HG02885 (cell line): ENCODE data around the gene SMARCD3.

Experiments
- ATAC-seq: cut with Tn5 transposase; IDR thresholded peaks from one replicate; pipeline ENCODE4 v1.9.1; 2021; ENCODE audit warnings: mild to moderate bottlenecking; ENCODE audit not compliant: unreplicated experiment, poor library complexity

The SMARCD3 gene

DNA sequence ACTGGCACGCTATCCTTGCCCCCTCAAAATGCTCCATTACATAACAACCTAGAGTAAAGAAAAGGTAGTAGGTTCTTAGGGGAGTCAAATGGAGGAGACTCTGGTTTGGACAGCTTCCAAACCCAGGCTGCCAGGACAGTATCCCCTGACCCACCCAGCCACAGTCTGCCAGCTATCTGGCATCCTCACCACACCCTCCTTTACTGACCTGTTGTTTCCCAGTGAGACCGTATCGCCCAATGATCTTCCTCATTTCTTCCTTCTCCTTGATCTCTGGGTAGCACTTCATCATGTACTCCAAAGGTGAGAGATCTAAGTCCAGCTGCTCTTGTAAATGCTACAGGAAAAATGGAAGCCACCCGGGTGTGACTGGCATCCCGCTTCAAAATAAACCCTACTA is 33.1 kb downstream of the SMARCD3 start:
- ATAC-seq, result no peak

DNA sequence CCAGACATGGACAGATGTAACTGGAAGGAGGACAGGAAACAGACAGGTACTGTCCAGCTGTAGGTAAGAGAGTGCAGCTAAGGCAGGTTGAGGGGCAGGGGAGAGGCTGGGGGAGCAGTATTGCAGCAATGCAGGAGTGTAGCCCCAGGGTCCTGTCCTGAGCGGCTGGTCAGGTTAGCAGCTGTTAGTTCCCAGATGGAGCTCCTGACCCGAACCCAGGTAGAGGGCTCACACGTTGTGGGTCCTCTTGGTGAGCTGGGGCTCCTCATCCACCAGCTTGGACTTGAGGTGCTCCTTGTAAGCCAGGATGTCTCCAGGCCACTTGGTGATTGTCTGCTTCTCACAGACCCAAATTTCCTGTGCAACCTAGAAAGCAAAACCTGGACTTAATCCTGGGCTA is 34.7 kb downstream of the SMARCD3 start:
- no peak for ATAC-seq

DNA sequence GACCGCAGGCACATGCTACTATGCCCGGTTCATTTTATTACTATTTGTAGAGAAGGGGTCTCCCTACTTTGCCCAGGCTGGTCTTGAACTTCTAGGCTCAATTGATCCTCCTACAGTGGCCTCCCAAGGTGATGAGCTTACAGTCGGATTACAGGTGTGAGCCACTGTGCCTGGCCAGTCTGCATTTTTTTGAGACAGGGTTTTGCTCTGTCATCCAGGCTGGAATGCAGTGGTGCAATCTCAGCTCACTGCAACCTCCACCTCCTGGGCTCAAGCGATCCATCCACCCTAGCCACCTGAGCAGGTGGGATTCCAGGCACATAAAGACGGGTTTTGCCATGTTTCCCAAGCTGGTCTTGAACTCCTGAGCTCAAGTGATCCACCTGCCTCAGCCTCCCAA is 35.9 kb downstream of the SMARCD3 start:
- no peak for ATAC-seq

DNA sequence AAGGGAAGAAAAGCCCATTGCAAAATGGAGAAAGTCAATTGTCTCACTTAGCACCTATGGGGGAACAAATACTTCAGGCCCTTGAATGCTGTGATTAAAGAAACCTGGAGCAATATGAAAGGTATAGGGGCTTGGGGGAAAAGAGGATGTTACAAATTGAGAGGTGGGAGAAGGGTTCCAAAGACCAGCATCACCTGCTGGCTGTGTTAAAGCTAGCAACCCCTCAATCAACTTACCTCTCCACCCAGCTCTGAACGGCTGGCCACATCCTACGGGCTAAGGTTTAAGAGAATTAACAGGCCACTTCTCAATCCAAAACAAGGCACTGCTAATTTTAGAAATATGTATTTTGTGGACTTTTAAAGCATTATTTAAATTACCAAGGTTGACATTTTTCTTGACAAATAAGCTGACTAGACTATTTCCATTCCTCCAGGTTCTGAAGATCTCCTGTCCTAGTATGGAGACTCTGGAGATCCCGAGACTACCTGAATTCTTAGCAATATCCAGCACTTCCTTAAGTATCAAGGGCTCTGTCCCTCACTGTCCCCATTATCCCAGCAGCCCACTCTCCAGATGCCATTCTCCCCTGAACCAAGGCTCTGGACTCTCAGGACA is 37.2 kb downstream of the SMARCD3 start:
- no peak for ATAC-seq

DNA sequence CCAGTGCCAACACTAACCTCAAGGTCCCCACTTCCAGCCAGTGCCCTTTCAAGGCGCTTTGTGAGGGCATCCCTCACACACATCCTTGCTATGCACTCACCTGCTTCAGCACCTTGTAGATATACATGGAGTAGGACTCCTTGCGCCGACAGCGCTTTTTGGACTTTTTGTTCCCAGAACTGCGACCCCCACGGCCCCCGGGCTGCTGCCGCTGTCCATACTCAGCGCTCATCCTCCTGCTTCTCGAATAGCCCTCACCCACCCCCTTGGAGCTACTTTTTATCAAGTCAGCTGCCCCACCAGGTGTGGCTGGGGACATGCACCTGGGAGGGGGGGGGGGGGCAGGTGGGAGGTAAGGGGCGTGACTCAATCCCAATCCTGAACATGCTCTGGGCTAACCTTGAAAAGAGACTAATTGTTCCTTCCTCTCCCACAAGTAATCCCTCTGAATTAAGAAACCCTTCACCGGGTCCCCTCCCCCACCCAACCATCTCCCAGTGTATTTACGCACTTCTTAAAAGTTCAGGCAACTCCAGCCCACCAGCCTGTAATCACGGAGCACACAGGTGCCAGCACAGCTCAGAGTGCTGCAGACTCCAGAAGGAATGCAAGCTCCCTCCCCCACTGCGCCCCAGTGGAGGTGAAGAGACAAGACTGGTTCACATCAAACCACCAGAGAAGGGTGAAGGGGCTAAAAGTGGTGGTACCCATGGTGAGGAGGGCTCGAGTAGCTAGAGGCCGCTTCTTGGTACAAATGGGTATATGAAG is 38.2 kb downstream of the SMARCD3 start, which contains the start of gene H2BK1:
Gene H2BK1, minus strand, starts transcription at position 402 of the 768 bp plus-strand sequence. Its CDS starts 170 bp downstream, at position 232.
- ATAC-seq, result no peak

DNA sequence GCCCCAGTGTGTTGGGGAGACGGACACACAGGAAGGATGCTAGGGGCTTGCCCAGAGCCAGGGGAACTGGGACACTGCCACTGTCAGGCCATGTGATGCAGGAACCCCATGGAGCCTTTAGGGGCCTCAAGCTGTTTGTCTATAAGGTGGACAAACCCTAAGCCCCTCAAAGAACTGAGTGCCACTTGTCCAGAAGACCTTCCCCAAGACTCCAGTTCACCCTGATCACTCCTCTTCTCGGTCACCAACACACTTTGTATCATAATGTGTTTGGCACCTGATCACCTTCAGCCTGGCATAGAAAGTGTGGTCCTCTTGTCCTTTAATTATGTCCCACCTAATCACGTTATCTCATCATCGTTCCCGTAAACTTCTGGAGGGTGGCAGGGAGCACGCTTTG is 38.9 kb downstream of the SMARCD3 start:
- no peak for ATAC-seq

DNA sequence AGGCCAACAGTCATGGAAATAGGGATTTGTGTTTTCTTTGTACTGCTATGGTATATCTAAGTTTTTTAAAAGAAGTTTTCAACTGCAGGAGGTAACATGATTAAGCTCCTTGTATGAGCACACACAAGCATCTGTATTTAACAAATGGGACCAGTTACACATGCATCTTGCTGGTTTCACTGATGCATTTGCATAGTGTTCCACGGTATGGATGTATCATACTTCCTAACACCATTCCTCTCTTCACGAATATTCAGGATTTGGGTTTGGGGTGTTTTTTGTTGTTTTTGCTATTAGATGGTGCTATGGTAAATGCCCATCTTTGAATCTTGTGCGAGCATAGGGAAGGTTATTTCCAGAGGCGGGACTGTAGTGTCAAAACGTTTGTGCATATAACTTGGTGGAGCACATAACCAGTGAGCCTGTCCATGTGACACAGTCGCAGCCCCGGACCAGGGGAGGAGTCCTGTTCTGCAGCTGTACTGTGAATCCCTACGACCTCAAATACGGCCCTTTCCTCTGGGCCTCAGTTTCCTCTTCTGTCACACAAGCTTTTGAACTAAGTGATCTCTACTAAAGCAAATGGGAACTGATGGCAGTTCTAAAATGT is 40.1 kb downstream of the SMARCD3 start:
- no peak for ATAC-seq

DNA sequence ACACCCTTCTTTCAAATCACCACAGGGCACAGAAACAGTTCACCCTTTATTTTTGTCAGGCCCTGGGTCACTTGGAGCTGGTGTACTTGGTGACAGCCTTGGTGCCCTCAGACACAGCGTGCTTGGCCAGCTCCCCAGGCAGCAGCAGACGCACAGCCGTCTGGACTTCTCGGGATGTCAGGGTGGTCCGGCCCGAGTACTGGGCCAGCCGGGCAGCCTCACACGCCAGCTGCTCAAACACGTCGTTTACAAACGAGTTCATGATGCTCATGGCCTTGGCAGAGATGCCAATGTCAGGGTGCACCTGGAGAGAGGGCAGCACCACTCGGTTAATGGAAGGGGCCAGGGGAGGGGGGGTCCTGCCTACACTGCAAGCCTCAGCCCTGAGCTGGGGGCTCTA is 40.7 kb downstream of the SMARCD3 start:
- ATAC-seq, result no peak

DNA sequence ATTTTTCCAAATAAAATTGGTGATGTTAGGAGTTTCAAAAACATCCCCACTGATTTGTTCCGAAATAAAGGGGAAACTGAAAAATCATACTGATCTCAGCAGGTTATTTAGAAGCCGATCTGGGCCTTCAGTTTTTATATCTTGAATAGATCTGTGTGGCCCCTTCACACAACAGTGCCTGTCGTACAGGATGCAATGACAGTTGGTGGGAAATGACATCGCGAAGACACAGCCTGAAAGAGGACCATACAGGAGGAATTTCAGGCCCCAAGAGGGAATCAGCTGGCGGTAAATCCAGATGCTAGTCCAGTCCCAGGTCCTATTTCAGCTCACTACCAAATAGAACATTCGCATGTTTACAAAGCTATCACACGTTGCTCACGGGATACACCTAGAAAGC is 41.2 kb downstream of the SMARCD3 start:
- no peak for ATAC-seq

DNA sequence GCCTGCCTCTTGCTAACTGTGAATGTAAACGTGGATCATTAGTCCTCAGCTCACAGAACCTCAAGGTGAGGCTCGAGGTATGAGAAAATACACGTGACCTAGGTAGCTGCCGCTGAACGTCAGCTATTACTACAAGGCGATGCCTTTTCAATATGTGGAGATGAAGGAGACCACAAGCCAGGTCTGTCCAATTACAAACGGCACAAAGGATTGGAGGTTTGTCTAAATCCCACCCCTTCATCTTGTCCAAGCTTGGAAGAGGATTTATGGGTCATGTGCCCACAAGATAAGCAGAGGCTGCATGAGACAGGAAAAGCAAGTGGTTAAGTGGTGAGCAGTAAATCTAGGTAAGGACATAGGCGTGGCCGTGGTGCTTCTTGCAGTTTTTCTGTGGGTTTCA is 41.6 kb downstream of the SMARCD3 start:
- ATAC-seq, result no peak

DNA sequence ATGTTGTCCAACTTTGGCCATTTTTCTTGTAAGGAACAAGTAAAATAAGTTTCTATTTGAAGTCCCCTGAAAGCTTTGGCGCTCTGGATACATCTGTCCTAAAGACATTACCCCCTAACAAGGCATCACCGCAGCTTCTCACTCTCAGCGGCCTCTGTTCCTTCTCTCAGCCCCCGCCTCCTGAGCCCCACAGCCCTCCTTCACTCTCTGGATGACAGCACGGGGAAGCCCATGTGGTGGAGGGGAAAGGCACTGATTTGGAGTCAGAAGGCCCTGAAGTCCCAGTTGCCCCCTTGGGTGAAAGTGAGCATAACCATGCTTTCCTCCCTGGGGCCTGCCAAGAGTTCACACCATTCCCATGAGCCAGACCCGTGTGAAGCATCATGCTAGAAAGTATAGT is 42.8 kb downstream of the SMARCD3 start:
- ATAC-seq, result no peak

DNA sequence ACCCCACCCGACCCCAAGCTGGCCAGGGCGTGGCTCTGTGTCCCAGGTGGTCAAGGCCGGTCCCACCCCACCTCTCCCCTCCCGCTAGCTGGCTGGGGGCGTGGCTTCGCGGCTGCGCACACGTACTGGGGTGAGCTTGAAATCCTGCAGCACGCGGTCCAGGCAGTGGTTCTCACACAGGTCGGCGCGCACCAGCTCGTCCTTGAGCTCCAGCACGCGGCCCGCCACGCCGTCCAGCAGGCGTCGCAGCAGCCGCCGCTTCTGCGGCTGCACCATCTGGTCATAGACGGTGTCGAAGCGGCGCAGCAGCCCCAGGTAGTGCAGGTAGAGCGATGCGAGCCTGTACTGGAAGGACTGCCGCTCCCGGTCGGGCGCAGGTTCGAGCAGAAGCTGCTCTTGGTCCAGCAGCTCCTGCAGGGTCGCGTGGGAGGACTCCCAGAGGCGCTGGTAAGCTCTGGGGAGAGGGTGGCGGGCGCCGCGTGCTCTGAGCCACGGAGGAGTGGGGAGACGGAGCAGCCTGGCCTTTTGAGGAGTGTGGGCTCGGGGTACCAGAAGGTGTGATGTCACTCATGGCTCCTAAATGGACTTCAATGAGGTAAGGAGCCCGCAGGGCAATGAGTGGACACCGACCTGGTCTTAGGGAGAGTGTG is 44.0 kb downstream of the SMARCD3 start:
- no peak for ATAC-seq

DNA sequence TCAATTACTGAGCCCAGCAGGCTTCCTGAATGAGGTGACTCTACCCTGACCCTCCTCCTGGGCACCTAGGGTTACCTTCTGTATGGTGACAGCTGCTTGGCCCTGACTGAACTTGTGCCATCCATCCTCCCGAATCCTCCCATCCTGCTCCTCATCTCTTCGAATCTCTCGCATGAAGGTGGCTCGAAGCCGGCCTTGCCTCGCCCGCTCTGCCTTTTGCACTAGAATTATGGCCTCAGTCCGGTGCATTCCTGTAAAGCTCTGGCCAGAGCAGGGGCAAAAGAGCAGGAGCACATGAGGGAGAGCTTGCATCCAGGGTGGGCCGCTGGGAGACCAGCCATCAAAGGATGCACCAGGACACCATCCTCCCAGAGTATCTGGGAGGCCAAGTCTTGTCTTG is 45.7 kb downstream of the SMARCD3 start:
- no peak for ATAC-seq

DNA sequence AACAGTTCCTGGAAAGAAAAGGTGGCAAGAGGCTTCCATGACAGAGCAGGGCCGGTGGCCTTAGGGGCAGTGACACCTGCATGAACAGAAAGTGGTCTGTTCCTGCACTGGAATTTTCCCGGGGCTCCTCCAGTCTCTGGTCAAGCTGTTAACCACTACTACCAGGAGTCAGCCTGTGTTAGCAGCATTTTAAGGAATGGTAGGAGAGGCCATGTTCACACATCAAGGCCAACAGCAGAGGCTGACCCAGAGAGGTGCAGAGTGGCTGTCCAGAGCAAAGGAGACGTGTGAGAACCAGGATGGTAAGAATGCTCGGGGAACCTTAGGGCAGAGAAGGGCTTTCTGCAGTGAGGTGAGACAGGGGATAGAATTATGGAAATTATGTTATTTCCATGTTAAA is 46.7 kb downstream of the SMARCD3 start:
- ATAC-seq, result no peak

DNA sequence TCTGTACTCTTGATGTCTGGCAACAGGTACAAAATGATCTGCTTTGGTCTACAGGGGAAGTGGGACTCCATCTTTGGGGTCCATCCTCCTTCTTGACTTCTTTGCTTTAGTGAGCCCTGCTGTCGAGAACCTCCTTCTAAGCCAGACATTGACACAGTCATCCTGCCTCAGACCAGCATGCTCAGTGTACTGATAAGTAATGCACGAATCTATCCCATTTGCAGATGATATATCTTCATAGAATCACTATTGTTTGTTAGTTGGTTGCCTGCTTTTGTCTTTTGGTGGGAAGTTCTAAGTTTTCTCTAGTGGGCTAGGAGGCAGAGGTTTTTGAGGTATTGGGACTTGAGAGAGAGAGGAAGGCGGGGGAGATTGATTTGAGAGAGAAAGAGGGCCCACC is 47.1 kb downstream of the SMARCD3 start:
- no peak for ATAC-seq

DNA sequence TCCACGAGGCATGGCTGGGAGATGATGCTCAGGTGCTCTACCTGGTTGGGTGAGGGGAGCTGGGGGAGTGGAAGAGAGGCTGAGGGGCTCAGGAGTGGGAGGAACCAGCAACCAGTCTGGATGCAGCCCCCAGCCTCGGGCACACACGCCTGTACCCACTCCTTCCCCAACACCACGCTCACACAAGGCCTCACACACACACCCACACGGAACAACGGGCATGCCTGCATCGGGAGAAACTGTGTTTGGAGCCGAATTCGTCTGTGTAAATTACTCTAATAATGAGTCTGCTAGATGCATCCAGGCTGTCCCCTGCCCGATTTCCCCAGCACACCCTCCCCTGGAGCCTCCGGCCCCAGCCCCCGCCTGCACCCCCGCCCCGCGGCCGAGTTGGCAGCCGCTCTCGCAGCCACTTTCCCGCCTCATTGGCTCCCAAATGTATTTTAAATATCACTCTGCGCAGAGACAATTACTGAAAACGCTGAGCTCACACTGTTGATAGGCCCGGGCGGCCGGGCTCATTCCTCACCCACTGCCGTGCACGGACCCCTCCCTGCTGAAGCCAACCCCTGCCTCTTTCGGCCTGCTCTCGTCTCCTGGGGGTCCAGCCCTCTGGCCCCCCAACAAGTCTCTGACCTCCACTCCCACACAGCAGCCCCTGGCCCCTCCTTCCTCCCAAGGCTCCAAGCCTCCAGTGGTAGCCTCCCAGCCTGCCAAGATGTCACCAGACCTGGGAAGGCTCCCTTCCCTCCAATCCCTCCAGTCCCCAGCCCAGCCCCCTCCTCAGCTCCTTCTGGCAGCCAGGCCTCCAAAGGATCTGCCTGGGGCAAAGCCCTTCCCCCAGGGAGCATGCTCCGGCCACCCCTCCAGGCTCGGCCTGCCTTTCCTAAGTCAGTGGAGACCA is 49.3 kb downstream of the SMARCD3 start:
- ATAC-seq, result no peak

DNA sequence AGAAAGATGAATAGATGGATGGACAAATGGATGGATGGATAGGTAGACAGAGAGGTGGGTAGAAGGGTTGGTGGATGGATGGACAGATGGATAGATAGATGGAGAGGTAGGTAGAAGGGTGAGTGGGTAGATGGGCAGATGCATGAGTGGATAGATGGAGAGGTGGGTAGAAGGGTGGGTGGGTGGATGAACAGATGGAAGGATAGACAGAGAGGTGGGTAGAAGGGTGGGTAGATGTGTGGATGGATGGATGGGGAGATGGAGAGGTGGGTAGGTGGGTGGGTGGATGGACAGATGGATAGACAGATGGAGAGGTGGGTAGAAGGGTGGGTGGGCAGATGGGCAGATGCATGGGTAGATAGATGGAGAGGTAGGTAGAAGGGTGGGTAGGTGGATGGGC is 50.6 kb downstream of the SMARCD3 start:
- no peak for ATAC-seq

DNA sequence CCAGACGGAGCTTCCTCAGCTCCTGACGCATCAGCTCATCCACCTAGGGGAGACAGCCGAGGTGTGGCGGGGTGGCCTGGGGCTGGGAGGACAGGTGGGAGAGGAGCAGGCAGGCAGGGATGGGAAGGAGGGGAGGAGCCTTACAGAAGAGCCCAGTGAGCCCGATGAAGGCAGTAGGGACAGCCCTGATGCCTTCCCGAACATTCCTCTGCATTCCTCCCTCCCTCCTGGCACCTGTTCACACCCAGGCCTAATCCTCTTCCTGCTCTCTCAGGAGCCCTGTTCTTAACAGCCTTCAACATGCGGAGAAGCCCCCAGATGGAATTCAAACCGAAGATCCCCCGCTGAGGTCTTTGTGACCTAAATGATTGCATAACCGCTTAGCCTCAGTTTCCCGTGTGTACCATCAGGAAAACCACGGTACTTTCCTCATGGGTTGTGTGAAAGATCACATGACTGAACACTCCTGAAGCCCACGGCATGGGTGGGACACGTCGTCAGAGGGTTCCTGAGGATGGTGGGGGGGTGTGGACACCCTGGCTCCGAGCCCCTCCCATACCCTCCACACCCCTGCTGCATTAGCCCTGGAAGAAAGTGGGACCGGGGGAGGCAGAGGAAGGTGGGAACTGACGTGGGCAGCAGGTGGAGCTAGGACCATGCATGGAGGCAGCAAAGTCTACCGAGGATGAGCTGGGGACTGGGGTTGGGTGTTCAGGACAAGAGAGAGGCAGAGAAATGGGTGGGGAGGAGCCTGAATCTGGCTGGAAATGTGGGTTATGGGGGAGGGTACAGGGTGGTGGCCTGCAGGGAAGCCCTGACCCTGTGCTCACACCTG is 52.7 kb downstream of the SMARCD3 start:
- no peak for ATAC-seq

DNA sequence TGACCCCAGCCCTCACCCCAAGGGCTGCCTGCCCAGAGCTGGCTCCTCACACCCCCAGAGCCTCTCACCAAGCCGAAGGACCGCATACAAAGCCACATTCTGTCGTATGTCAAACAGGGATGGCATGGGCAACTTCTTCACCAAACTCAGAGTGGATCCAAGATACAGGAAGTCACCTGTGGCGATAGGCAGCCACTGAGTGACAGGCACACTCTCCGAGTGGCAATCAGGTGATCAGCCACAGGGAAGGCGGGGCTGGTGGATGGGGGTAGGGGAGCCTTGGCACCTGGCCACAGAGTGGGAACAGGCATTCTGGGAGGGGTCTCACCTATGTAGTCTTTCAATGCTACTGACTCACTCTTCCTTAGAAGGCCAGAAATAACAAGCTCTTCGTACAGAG is 54.3 kb downstream of the SMARCD3 start:
- ATAC-seq, result no peak
